ENCODE results near the gene ZFAND4. TPM values are rescaled to one million over a fixed set of nuclear protein-coding genes. Genes with fewer than 3 reads are reported as not detected.
"Not testable (repeated sequence)": the region's sequence is repeated elsewhere in the genome, so short reads cannot be mapped to it uniquely, and the experiment has no call there.

Gene ZFAND4
- total RNA-seq, 1 donor, result 14.3 TPM

DNA sequence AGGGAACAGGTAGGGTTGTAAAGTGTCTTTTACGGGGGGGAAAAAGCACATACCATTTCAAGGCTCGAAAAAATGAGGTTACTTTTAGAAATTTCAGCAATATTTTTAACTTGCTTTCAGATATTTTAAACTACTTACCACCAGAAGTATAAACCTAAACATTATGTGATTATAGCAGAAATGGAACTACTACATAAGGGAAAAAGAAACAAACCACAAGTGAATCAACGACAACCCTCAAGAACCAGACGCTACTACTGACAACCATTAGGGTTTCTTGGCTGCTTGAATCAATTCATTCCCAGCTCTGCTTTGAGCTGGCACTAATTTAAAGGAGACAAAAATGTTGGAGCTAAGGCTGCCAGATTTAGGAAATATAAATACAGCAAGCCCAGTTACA lies 80.1 kb downstream of the ZFAND4 start:
- peak in 1 of 3 donors; percentile 39 for DNase-seq (ENCODE audit: low read depth in 2 of 3, low spot score in 2 of 3)

DNA sequence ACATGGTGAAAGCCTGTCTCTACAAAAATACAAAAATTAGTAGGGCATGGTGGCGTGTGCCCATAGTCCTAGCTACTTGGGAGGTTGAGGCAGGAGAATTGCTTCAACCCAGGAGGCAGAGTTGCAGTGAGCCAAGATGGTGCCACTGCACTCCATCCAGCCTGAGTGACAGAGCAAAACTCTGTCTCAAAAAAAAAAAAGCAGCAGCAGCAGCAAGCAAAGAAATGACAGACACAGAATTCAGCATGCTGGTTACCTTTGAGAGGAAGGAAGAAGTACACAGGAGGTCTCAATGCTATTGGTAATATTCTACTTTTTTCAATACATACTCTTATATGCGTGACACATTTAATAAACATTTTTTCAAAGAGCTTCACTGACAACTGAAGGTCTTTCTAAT lies 81.3 kb downstream of the ZFAND4 start:
- DNase-seq (ENCODE audit: low read depth in 2 of 3, low spot score in 2 of 3), result no peak

DNA sequence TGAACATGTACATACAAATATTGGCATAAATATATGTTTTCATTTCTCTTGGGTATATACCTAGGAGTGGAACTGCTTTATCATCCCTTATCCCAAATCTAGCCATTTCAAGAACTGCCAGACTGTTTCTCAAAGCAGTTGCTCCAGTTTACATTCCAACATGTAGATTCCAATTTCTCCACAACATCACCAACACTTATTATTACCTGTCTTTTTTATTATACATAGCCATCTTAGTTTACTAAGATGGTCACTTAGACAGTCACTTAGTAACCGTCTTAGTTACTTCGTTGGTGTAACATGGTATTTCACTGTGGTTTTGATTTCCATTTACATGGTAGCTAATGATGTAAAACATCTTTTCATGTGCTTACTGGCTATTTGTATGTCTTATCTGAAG lies 82.7 kb downstream of the ZFAND4 start:
- DNase-seq (ENCODE audit: low read depth in 2 of 3, low spot score in 2 of 3), result no peak

GRCh38 chr10:45589009-45589408 lies 83.6 kb downstream of the ZFAND4 start:
- DNase-seq (ENCODE audit: low read depth in 2 of 3, low spot score in 2 of 3), result no peak

GRCh38 chr10:45586028-45586824 lies 86.3 kb downstream of the ZFAND4 start:
- DNase-seq (ENCODE audit: low read depth in 2 of 3, low spot score in 2 of 3), result no peak

GRCh38 chr10:45585131-45585530 lies 87.4 kb downstream of the ZFAND4 start:
- DNase-seq (ENCODE audit: low read depth in 2 of 3, low spot score in 2 of 3), result no peak

GRCh38 chr10:45582386-45582781 lies 90.2 kb downstream of the ZFAND4 start:
- no peak for DNase-seq (ENCODE audit: low read depth in 2 of 3, low spot score in 2 of 3)

DNA sequence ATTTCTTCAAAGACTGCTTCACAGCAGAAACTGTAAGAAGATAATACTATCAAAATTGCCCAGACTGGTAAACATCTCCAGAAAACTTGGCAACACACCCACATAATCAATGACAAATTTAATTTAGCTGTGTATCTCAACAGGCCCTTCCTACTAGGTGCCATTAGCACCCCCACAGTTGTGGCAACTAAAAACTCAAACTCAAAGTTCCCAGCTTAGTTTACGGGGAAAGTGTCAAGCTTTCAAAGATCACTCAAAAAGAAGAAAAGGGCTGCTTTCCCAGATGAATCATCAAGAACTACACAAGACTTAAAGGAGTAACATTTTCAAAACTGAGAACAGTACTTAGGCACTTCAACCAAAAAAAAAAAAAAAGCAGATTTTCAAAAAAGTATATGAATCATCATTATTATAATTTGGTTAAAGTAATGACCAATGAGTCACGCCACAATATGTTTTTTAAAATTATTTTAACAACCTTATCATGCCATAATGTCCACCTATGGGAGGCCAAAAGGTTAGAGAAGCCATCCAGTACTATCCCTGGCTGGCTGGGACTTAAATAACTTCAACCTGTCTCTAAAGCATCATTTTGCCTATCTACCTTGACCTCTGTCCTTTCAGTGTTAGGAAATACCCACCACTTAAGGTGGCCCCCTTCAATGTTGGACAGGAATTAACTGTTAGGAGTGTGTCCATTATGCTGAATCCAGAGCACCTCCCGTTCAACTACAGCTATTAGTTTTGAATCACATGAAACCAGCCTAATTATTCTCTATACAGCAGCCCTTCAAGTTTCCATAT lies 90.8 kb downstream of the ZFAND4 start:
- peak in 1 of 3 donors; percentile 35 for DNase-seq (ENCODE audit: low read depth in 2 of 3, low spot score in 2 of 3)

GRCh38 chr10:45581216-45581549 lies 91.4 kb downstream of the ZFAND4 start:
- no peak for DNase-seq (ENCODE audit: low read depth in 2 of 3, low spot score in 2 of 3)

GRCh38 chr10:45580371-45581215 lies 92.0 kb downstream of the ZFAND4 start:
- DNase-seq (ENCODE audit: low read depth in 2 of 3, low spot score in 2 of 3), result peak in 2 of 3 donors; percentile 42 to 56

DNA sequence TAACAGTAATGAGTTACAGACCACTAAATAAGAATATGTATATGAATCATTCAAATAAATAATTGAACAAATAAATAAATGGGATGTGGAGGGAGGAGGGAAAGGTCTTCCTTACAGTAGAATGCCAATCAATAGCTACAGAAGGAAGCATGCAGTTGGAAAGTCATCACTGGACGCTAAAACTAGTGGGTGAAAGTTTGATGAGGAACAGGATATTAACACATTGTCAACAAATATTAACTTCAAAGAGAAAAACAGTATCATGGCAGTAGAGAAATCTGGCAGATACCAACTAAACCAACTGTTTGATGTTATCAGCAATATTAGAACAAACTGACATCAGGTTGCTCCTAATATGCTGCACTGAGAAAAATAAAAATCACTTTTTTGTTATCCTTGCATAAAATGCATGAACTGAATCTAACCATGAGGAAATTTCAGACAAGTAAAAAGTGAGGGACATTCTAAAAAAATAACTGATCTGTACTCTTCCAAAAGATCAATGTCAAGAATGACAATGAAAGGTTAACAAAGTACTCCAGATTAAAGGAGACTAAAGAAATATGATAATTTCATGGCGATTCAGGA lies 94.1 kb downstream of the ZFAND4 start:
- DNase-seq (ENCODE audit: low read depth in 2 of 3, low spot score in 2 of 3), result no peak

- DNase-seq (ENCODE audit: low read depth in 2 of 3, low spot score in 2 of 3), result no peak
Observed at GRCh38 chr10:45575966-45576597, 96.5 kb downstream of the ZFAND4 start.

DNA sequence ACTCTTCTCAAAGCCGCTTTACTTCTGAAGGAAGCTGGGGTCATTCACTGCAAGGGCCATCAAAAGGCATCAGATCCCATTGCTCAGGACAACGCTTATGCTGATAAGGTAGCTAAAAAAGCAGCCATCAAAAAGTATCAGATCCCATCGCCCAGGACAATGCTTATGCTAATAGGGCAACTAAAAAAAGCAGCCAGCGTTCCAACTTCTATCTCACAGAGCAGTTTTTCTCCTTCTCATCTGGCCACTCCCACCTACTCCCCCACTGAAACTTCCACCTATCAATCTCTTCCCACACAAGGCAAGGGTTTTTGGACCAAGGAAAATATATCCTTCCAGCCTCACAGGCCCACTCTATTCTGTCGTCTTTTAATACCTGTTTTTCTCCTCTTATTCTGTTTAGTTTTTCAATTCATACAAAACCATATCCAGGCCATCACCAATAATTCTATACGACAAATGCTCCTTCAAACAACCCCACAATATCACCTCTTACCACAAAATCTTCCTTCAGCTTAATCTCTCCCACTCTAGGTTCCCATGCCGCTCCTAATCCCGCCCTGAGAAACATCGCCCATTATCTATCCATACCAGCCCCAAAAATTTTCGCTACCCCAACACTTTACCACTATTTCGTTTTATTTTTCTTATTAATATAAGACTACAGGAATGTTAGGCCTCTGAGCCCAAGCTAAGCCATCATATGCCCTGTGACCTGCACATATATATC lies 97.4 kb downstream of the ZFAND4 start:
- not testable (repeated sequence) for DNase-seq (ENCODE audit: low read depth in 2 of 3, low spot score in 2 of 3)

DNA sequence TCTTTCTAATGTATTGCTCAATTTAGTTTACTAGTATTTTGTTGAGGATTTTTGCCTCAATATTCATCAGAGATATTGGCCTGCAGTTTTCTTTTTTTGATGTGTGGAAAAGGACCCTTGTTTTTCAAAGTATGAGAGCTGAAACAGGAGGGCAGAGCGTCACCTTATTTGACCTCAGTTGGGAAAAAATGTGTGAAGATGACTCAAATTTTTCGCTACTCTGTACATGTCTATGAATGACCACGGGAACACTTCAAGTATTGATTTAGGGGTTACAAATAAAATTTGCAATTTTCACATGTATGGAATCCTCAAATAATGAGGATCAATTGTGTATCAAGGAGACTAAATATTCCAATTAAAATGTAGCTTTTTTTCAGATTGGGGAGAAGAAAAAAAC lies 103.1 kb downstream of the ZFAND4 start:
- DNase-seq (ENCODE audit: low read depth in 2 of 3, low spot score in 2 of 3), result no peak

DNA sequence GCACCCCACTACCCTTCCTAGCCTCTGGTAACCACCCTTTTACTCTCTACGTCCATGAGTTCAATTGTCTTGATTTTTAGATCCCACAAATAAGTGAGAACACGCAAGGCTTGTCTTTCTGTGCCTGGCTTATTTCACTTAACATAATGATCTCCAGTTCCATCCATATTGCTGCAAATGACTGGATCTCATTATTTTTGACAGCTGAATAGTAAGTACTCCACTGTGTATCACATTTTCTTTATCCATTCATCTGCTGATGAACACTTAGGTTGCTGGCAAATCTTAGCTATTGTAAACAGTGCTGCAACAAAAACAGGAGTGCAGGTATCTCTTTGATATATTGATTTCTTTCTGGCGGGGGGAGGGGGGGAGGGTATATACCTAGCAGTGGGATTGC lies 106.2 kb downstream of the ZFAND4 start:
- DNase-seq (ENCODE audit: low read depth in 2 of 3, low spot score in 2 of 3), result no peak

Other genes starting within 250 kb of the ZFAND4 start
- 14.8 TPM for gene WASHC2C, start 54.5 kb upstream of the ZFAND4 start, total RNA-seq
- 7.0 TPM for gene AGAP4, start 174.7 kb upstream of the ZFAND4 start, total RNA-seq

Data from hematopoietic multipotent progenitor cell (in vitro differentiated cells).